22Rv1 (cell line): ENCODE data around the gene WNK1.

ENCODE experiments used
- H3K27ac ChIP-seq: fragments of 450-650 bp; 2 replicates; pipeline ENCODE4 v1.5.1; 2017
- CTCF ChIP-seq: fragments of 450-650 bp; IDR thresholded peaks from 2 replicates; pipeline ENCODE4 v1.5.1; 2017; ENCODE audit warnings: mild to moderate bottlenecking
- ZFX ChIP-seq: fragments of 450-650 bp; IDR thresholded peaks from 2 replicates; pipeline ENCODE4 v1.6.1; 2017; ENCODE audit warnings: antibody characterized with exemption, borderline replicate concordance

Gene WNK1

GRCh38 chr12:729221-729620, 23.2 kb upstream of the WNK1 start:
- H3K27ac ChIP-seq: no peak overlapping the region
- TF ChIP-seq ZFX (no peak), CTCF (no peak)

- H3K27ac ChIP-seq: no peak overlapping the region
Observed at GRCh38 chr12:730550-730949, 21.8 kb upstream of the WNK1 start.

GRCh38 chr12:737122-737739, 15.1 kb upstream of the WNK1 start:
- TF ChIP-seq CTCF (no peak), ZFX (no peak)
- H3K27ac ChIP-seq: no peak overlapping the region

More at GRCh38 chr12:730550-730949, 21.8 kb upstream of the WNK1 start:
- no peak for TF ChIP-seq ZFX
- no peak for TF ChIP-seq CTCF

- H3K27ac ChIP-seq: no peak overlapping the region
Observed at GRCh38 chr12:738712-739111, 13.7 kb upstream of the WNK1 start.

GRCh38 chr12:739349-739748, 13.0 kb upstream of the WNK1 start:
- no peak overlapping the region for H3K27ac ChIP-seq
- no peak for TF ChIP-seq CTCF
- no peak for TF ChIP-seq ZFX

More at GRCh38 chr12:738712-739111, 13.7 kb upstream of the WNK1 start:
- TF ChIP-seq CTCF (no peak), ZFX (no peak)

- H3K27ac ChIP-seq: no peak overlapping the region
- TF ChIP-seq ZFX (no peak), CTCF (no peak)
Observed at GRCh38 chr12:740921-741320, 11.5 kb upstream of the WNK1 start.

GRCh38 chr12:749751-750270, 2.6 kb upstream of the WNK1 start:
- no peak for TF ChIP-seq ZFX
- TF ChIP-seq CTCF: no peak
- peak overlapping the region; percentile 98 for H3K27ac ChIP-seq
